Neural crest cell (in vitro differentiated cells): ENCODE data around the gene FADS2. TPM values are rescaled to one million over a fixed set of nuclear protein-coding genes. Genes with fewer than 3 reads are reported as not detected.
A peak's percentile ranks its signal among the peaks of the same experiment; 100 is the strongest.

ENCODE experiments used
- DNase-seq: peaks from one replicate; pipeline ENCODE4 v3.0.0; 2021; ENCODE audit warnings: low read depth, mixed read lengths, low spot score
- H3K27ac Mint-ChIP-seq: one replicate; pipeline ENCODE4 v1.8.0; 2021; ENCODE audit warnings: mild to moderate bottlenecking, mixed read lengths; ENCODE audit not compliant: unreplicated experiment
- H3K27me3 Mint-ChIP-seq: 2 replicates; pipeline ENCODE4 v1.8.0; 2021; ENCODE audit warnings: low read depth, mild to moderate bottlenecking, mixed read lengths
- H3K36me3 Mint-ChIP-seq: 2 replicates; pipeline ENCODE4 v1.8.0; 2021; ENCODE audit warnings: low read depth, mild to moderate bottlenecking, mixed read lengths
- H3K4me1 Mint-ChIP-seq: 2 replicates; pipeline ENCODE4 v1.8.0; 2021; ENCODE audit warnings: mixed read lengths
- H3K4me3 Mint-ChIP-seq: one replicate; pipeline ENCODE4 v1.8.0; 2021; ENCODE audit warnings: mild to moderate bottlenecking, mixed read lengths
- H3K9me3 Mint-ChIP-seq: 2 replicates; pipeline ENCODE4 v1.8.0; 2021; ENCODE audit warnings: mixed read lengths
- total RNA-seq: library from RNA; stranded (reverse); gene quantifications from 2 replicates; pipeline ENCODE4 v1.2.1, GENCODE V29; 2021
- TF ChIP-seq, protein P1 (sequence below): fragments of 200-600 bp; sonication (generic); conservative IDR thresholded peaks from 2 replicates; pipeline ENCODE4 v1.5.0; 2021; ENCODE audit warnings: antibody characterized with exemption, mild to moderate bottlenecking

The FADS2 gene
- total RNA-seq, 1 donor from 2014 or later, result 976 TPM

DNA sequence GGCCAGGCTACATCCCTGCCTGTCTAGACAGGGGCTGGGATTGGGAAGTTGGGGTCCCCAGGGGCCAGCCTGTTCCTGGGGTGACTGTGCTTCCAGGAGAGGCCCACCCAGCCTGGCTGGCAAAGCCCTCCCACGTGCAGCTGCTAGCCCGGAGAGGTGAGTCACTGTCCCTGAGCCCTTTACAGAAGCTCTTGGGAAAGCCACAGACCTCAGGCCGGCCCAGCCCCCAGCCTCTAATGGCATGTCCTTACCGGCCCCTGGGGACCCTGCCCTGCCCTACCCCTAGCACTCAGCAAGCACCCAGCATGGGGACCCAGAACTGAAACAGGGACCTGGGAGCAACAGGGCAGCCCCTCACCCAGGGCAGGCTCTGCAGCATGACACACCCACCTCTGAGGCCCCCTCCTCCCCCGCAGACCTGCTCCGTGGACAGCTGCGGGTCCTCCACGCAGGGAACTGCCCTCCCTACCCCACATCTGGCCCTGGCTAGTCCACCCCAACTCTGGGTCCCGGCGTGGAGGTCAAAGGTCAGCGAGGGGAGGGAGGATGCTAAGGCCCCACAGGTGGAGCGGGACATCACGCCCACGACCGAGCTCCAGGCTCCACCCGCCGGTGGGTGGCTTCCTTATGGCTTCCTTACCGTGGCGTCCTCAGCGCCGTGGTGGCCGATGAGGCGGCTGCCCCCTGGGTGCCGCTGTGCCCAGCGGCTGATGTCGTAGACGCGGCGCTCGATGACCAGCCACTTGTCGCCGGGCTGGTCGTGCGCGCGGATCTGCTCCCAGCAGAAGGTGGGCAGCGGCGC lies 62.6 kb downstream of the FADS2 start:
- H3K9me3 Mint-ChIP-seq, result no peaks in the 10 kb centered on the region
- peak overlapping the region; percentile 79 for H3K4me3 Mint-ChIP-seq
- no peak overlapping the region for H3K27ac Mint-ChIP-seq
- TF ChIP-seq, protein P1, sequence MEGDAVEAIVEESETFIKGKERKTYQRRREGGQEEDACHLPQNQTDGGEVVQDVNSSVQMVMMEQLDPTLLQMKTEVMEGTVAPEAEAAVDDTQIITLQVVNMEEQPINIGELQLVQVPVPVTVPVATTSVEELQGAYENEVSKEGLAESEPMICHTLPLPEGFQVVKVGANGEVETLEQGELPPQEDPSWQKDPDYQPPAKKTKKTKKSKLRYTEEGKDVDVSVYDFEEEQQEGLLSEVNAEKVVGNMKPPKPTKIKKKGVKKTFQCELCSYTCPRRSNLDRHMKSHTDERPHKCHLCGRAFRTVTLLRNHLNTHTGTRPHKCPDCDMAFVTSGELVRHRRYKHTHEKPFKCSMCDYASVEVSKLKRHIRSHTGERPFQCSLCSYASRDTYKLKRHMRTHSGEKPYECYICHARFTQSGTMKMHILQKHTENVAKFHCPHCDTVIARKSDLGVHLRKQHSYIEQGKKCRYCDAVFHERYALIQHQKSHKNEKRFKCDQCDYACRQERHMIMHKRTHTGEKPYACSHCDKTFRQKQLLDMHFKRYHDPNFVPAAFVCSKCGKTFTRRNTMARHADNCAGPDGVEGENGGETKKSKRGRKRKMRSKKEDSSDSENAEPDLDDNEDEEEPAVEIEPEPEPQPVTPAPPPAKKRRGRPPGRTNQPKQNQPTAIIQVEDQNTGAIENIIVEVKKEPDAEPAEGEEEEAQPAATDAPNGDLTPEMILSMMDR, result peak; percentile 35
- H3K4me1 Mint-ChIP-seq, result no peaks in the 10 kb centered on the region
- no peak for DNase-seq
- peaks cover 10% of the 10 kb centered on the region for H3K27me3 Mint-ChIP-seq
- H3K36me3 Mint-ChIP-seq, result no peaks in the 10 kb centered on the region

DNA sequence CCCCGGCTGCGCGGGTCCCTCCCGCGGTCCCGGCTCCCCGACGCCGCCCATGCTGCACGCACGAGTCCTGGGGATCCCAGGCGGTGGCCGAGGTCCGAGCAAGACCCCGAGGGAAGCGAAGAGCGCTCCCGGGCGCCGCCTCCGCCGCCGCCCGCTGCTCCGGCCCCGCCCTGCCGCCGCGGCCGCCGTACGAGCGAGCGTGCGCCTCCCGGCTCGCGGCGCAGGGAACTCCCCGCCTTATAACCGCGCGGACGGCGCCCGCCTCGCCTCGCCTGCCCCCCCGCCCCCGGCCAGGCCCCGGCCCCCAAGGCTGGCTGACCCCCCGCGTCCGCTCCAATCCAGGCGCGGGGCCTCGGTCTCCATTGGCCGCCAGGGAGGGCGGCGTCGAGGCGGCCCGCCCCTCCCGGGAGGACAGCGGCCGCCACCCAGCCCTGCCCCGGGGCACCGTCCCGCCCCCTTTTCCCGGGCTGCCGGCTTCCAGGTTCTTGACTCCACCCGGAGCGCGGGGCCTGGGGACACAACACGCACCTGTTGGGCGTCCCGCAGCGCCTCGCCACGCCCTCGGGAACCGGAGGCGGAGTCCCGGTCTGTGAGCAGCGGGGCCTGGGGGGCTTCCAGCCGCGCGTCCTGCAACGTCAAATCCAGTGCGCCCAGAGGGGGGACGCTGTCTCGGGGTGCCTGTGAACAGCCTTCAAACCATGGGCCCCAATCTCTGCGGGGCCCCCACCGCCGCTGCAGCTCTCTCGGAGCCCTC lies 63.4 kb downstream of the FADS2 start, which contains the start of gene FADS3:
TSS of gene FADS3 (minus strand) at position 215 of the 754 bp plus-strand sequence. CDS start at position 51, 164 bp downstream.
- peak within 1 kb of the TSS; percentile 85 for H3K4me3 Mint-ChIP-seq
- H3K4me1 Mint-ChIP-seq, result no peaks in the 10 kb centered on the region
- no peaks in the 10 kb centered on the region for H3K9me3 Mint-ChIP-seq
- H3K27me3 Mint-ChIP-seq, result peaks cover 10% of the 10 kb centered on the region
- no peak within 1 kb of the TSS for H3K27ac Mint-ChIP-seq
- H3K36me3 Mint-ChIP-seq, result no peaks in the 10 kb centered on the region
- peak; percentile 61 for DNase-seq
- TF ChIP-seq, protein P1, result no peak

DNA sequence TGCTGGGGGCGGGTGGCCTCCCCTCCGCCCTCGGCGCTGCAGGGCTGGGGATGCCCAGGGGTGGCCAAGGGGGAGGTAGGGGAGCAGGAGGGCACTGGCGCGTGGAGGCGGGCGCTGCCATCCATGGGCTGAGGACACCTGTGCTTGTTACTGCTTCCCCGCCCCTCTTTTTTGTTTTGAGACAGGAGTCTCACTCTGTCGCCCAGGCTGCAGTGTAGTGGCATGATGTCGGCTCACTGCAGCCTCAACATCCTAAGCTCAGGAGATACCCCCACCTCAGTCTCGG lies 63.9 kb downstream of the FADS2 start:
- H3K4me3 Mint-ChIP-seq, result peak overlapping the region; percentile 85
- H3K36me3 Mint-ChIP-seq, result no peaks in the 10 kb centered on the region
- no peaks in the 10 kb centered on the region for H3K9me3 Mint-ChIP-seq
- no peaks in the 10 kb centered on the region for H3K4me1 Mint-ChIP-seq
- H3K27ac Mint-ChIP-seq, result no peak overlapping the region
- DNase-seq, result no peak
- peaks cover 10% of the 10 kb centered on the region for H3K27me3 Mint-ChIP-seq
- TF ChIP-seq, protein P1, result no peak

DNA sequence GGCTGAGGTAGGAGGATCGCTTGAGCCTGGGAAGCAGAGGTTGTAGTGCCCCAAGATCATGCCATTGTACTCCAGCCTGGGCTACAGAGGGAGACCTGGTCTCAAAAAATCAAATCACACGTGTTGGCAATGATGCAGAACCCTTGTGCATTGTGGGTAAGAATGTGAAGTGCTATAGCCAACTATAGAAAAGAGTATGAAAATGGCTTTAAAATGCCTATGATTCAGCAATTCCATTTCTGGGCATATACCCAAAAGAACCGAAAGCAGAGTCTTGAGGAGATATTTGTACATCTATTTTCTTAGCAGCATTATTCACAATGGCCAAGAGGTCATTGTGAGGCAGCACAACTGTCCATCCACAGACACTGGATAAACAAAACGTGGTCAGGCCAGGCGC lies 65.9 kb downstream of the FADS2 start:
- H3K27me3 Mint-ChIP-seq, result peaks cover 10% of the 10 kb centered on the region
- H3K36me3 Mint-ChIP-seq, result no peaks in the 10 kb centered on the region
- no peak overlapping the region for H3K4me3 Mint-ChIP-seq
- no peaks in the 10 kb centered on the region for H3K9me3 Mint-ChIP-seq
- DNase-seq, result no peak
- no peaks in the 10 kb centered on the region for H3K4me1 Mint-ChIP-seq
- H3K27ac Mint-ChIP-seq, result no peak overlapping the region
- TF ChIP-seq, protein P1, result no peak

DNA sequence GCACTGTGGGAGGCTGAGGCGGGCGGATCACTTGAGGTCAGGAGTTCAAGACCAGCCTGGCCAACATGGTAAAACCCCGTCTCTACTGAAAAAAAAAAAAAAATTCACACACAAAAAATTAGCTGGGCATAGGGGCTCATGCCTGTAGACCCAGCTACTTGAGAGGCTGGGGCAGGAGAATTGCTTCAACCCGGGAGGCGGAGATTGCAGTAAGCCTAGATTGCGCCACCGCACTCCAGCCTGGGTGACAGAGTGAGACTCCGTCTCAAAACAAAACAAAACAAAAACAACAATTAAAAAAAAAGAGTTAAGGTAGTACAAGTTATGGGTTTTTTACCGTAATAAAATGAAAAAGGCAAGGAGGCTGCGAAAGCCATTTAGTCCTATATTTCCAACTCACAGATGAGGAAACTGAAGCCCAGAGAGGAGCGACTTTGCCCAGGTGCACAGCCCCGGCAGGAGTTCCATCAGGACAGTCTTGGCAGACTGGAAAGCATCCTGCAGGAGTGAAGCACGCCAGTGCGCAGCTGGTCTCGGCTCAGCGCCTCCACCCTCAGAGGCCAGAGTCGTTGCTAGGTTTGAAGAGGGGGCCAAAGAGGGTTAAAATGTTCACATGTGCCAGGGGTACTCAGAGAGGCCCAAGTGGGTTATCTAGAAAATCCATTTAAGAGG lies 67.1 kb downstream of the FADS2 start:
- Mint-ChIP-seq H3K4me3 (no peak overlapping the region), H3K9me3 (no peaks in the 10 kb centered on the region), H3K4me1 (no peaks in the 10 kb centered on the region), H3K27me3 (peaks cover 10% of the 10 kb centered on the region), H3K27ac (no peak overlapping the region), H3K36me3 (no peaks in the 10 kb centered on the region)
- DNase-seq, result no peak
- TF ChIP-seq, protein P1, result no peak
